NT2/D1 (cell line): Measurements from ENCODE around the gene MEGF10.
"Not testable (repeated sequence)": the region's sequence is repeated elsewhere in the genome, so short reads cannot be mapped to it uniquely, and the experiment has no call there.

ENCODE experiments used
- SUZ12 ChIP-seq: IDR thresholded peaks from 2 replicates; pipeline ENCODE4 v1.6.1; 2011; ENCODE audit not compliant: insufficient read length, insufficient read depth; ENCODE audit errors: extremely low read depth
- YY1 ChIP-seq: IDR thresholded peaks from 2 replicates; pipeline ENCODE4 v1.6.1; 2011; ENCODE audit not compliant: insufficient read length, insufficient read depth
- ZNF274 ChIP-seq: IDR thresholded peaks from 2 replicates; pipeline ENCODE4 v1.6.1; 2011; ENCODE audit warnings: mild to moderate bottlenecking, low read depth, low read length

GRCh38 chr5:127317385-127317784 lies 26.8 kb downstream of the MEGF10 start:
- not testable (repeated sequence) for TF ChIP-seq YY1, ZNF274, SUZ12
